Kidney tubule cell (primary cell): ENCODE data around the gene SLC4A3.

ENCODE experiments used
- DNase-seq: peaks from one replicate; pipeline ENCODE4 v3.0.0-alpha.2; 2018; ENCODE audit warnings: low spot score

The SLC4A3 gene

GRCh38 chr2:219627103-219628100, at the start of gene SLC4A3:
SLC4A3 (plus strand) TSS chr2:219627630; CDS start chr2:219627993, 363 bp downstream.
- DNase-seq = peak; percentile 48

- no peak for DNase-seq
Measured at GRCh38 chr2:219578811-219579613, 48.4 kb upstream of the SLC4A3 start.

- DNase-seq = no peak
Measured at GRCh38 chr2:219581346-219581745, 46.1 kb upstream of the SLC4A3 start.

- no peak for DNase-seq
Measured at GRCh38 chr2:219591091-219591490, 36.3 kb upstream of the SLC4A3 start.

GRCh38 chr2:219592736-219593135, 34.7 kb upstream of the SLC4A3 start:
- peak; percentile 9 for DNase-seq

- DNase-seq = no peak
Measured at GRCh38 chr2:219593154-219593553, 34.3 kb upstream of the SLC4A3 start.

- no peak for DNase-seq
Measured at GRCh38 chr2:219595256-219595655, 32.2 kb upstream of the SLC4A3 start.

- peak; percentile 48 for DNase-seq
Measured at GRCh38 chr2:219596954-219597551, 30.4 kb upstream of the SLC4A3 start.

GRCh38 chr2:219597552-219598307, 29.7 kb upstream of the SLC4A3 start, which contains the start of gene STK11IP:
STK11IP (plus strand) TSS chr2:219597857; CDS start chr2:219598120, 263 bp downstream.
- peak; percentile 98 for DNase-seq

- DNase-seq = no peak
Measured at GRCh38 chr2:219598308-219599078, 28.9 kb upstream of the SLC4A3 start.

- no peak for DNase-seq
Measured at GRCh38 chr2:219603771-219604170, 23.7 kb upstream of the SLC4A3 start.

- DNase-seq = no peak
Measured at GRCh38 chr2:219605607-219605954, 21.8 kb upstream of the SLC4A3 start.

GRCh38 chr2:219607931-219608330, 19.5 kb upstream of the SLC4A3 start:
- no peak for DNase-seq

GRCh38 chr2:219608399-219608964, 18.9 kb upstream of the SLC4A3 start:
- no peak for DNase-seq

GRCh38 chr2:219609149-219609750, 18.2 kb upstream of the SLC4A3 start:
- DNase-seq = no peak

- DNase-seq = no peak
Measured at GRCh38 chr2:219611306-219611705, 16.1 kb upstream of the SLC4A3 start.

GRCh38 chr2:219611866-219612576, 15.4 kb upstream of the SLC4A3 start:
- no peak for DNase-seq

GRCh38 chr2:219612577-219613286, 14.7 kb upstream of the SLC4A3 start:
- DNase-seq = no peak
